Osteoblast (primary cell): ENCODE data around the gene CMTM4. TPM values are rescaled to one million over a fixed set of nuclear protein-coding genes. Genes with fewer than 3 reads are reported as not detected.

ENCODE experiments used
- DNase-seq: peaks from one replicate; pipeline ENCODE4 v3.0.0; 2011; ENCODE audit warnings: low spot score, mixed read lengths; ENCODE audit not compliant: insufficient read length; ENCODE audit errors: missing footprints
- H2AFZ ChIP-seq: 2 replicates; pipeline ENCODE4 v1.6.0; 2011; ENCODE audit warnings: mild to moderate bottlenecking, low read length
- H3K27ac ChIP-seq: 2 replicates; pipeline ENCODE4 v1.5.1; 2011; ENCODE audit warnings: mild to moderate bottlenecking, low read depth, low read length, moderate library complexity
- H3K27me3 ChIP-seq: 2 replicates; pipeline ENCODE4 v1.6.0; 2012; ENCODE audit warnings: mild to moderate bottlenecking, control low read depth, inconsistent platforms, low read length, moderate library complexity; ENCODE audit not compliant: insufficient read depth
- H3K36me3 ChIP-seq: 2 replicates; pipeline ENCODE4 v1.5.1; 2011; ENCODE audit warnings: mild to moderate bottlenecking, low read length, control low read depth, moderate library complexity; ENCODE audit not compliant: insufficient read depth
- H3K4me1 ChIP-seq: 2 replicates; pipeline ENCODE4 v1.5.1; 2011; ENCODE audit warnings: mild to moderate bottlenecking, low read length, control low read depth, moderate library complexity; ENCODE audit not compliant: insufficient read depth
- H3K4me2 ChIP-seq: 2 replicates; pipeline ENCODE4 v1.6.0; 2011; ENCODE audit warnings: mild to moderate bottlenecking, low read length; ENCODE audit not compliant: insufficient read depth
- H3K4me3 ChIP-seq: fragments of 200-600 bp; sonication (generic); 3 replicates; pipeline ENCODE4 v1.5.1; 2012; ENCODE audit warnings: mild to moderate bottlenecking, low read length, inconsistent platforms; ENCODE audit not compliant: insufficient read depth
- H3K79me2 ChIP-seq: 2 replicates; pipeline ENCODE4 v1.6.0; 2012; ENCODE audit warnings: mild to moderate bottlenecking, low read length, control low read depth, inconsistent platforms; ENCODE audit not compliant: insufficient read depth
- H3K9me3 ChIP-seq: 2 replicates; pipeline ENCODE4 v1.5.1; 2011; ENCODE audit warnings: low read depth, low read length, control low read depth
- H4K20me1 ChIP-seq: 2 replicates; pipeline ENCODE4 v1.6.0; 2012; ENCODE audit warnings: mild to moderate bottlenecking, low read length, control low read depth; ENCODE audit not compliant: insufficient read depth
- CTCF ChIP-seq: IDR thresholded peaks from 2 replicates; pipeline ENCODE4 v1.5.1; 2011; ENCODE audit warnings: mild to moderate bottlenecking, low read depth, low read length, moderate library complexity; ENCODE audit errors: extremely low read depth
- total RNA-seq: library from RNA; depleted of rRNA; stranded (reverse); fragments of >200 nt; gene quantifications from 2 replicates; pipeline ENCODE4 v1.2.3, GENCODE V29; 2012

CMTM4 gene
- total RNA-seq, 1 donor = 42.7 TPM

- H3K4me3 ChIP-seq = no peak overlapping the region
- no peaks in the 10 kb centered on the region for H4K20me1 ChIP-seq
- no peaks in the 10 kb centered on the region for H3K36me3 ChIP-seq
- H2AFZ ChIP-seq = no peak overlapping the region
- no peak overlapping the region for H3K4me2 ChIP-seq
- no peaks in the 10 kb centered on the region for H3K27me3 ChIP-seq
- no peak for TF ChIP-seq CTCF
- no peaks in the 10 kb centered on the region for H3K79me2 ChIP-seq
- peaks cover 32% of the 10 kb centered on the region for H3K4me1 ChIP-seq
- H3K9me3 ChIP-seq = no peaks in the 10 kb centered on the region
- no peak for DNase-seq
- no peak overlapping the region for H3K27ac ChIP-seq
Measured at GRCh38 chr16:66649167-66649566, 47.4 kb downstream of the CMTM4 start.

- no peaks in the 10 kb centered on the region for H3K36me3 ChIP-seq
Measured at GRCh38 chr16:66647866-66648265, 48.7 kb downstream of the CMTM4 start.

GRCh38 chr16:66641387-66641786, 55.2 kb downstream of the CMTM4 start:
- no peak for TF ChIP-seq CTCF
- Histone ChIP-seq H3K36me3 (no peaks in the 10 kb centered on the region), H3K27ac (no peak overlapping the region), H3K9me3 (no peaks in the 10 kb centered on the region), H2AFZ (no peak overlapping the region), H3K4me1 (peaks cover 6% of the 10 kb centered on the region), H3K27me3 (no peaks in the 10 kb centered on the region), H4K20me1 (no peaks in the 10 kb centered on the region), H3K4me2 (no peak overlapping the region), H3K79me2 (no peaks in the 10 kb centered on the region), H3K4me3 (no peak overlapping the region)
- DNase-seq = no peak

More at GRCh38 chr16:66647866-66648265, 48.7 kb downstream of the CMTM4 start:
- Histone ChIP-seq H3K4me3 (no peak overlapping the region), H3K27me3 (no peaks in the 10 kb centered on the region), H3K4me2 (no peak overlapping the region), H3K9me3 (no peaks in the 10 kb centered on the region), H3K79me2 (no peaks in the 10 kb centered on the region), H2AFZ (no peak overlapping the region), H4K20me1 (no peaks in the 10 kb centered on the region), H3K4me1 (peaks cover 21% of the 10 kb centered on the region), H3K27ac (no peak overlapping the region)
- DNase-seq = no peak
- no peak for TF ChIP-seq CTCF

- Histone ChIP-seq H4K20me1 (no peaks in the 10 kb centered on the region), H3K27ac (no peak overlapping the region), H3K9me3 (no peaks in the 10 kb centered on the region), H3K4me2 (no peak overlapping the region), H3K36me3 (no peaks in the 10 kb centered on the region), H3K4me1 (peaks cover 6% of the 10 kb centered on the region), H3K79me2 (no peaks in the 10 kb centered on the region), H2AFZ (no peak overlapping the region), H3K4me3 (no peak overlapping the region), H3K27me3 (no peaks in the 10 kb centered on the region)
- no peak for DNase-seq
- TF ChIP-seq CTCF = no peak
Measured at GRCh38 chr16:66640724-66641314, 55.7 kb downstream of the CMTM4 start.
